ENCODE measurements around the gene ATF7IP.

- TF ChIP-seq CTCF (IDR thresholded peaks at IDR 0.05; ENCODE audit: low read depth, low read length), result no peak
- no peak for TF ChIP-seq EZH2phosphoT487 (IDR thresholded peaks at IDR 0.05; ENCODE audit: low read depth)
Measured at GRCh38 chr12:14548609-14549008, 183.1 kb downstream of the ATF7IP start.

All from OCI-LY3 (cell line).